Adrenal gland (tissue), 5 donors: Measurements from ENCODE around the gene PLXNA2.

ENCODE experiments used
- POLR2A ChIP-seq, 2 donors: fragments of 450-650 bp; IDR thresholded peaks; one replicate each; pipeline ENCODE4 v1.6.1; 2017; ENCODE audit warnings: antibody characterized with exemption in 2 of 2, mild to moderate bottlenecking in 2 of 2, moderate library complexity in 1 of 2
- TF ChIP-seq, protein P1 (sequence below), 6 experiments: fragments of 450-650 bp in 4 of 6; fragments of 200-600 bp in 2 of 6; sonication (generic) in 1 of 6; IDR thresholded peaks; 1 replicate in 5 of 6; 2 replicates in 1 of 6; pipeline versions ENCODE4 v1.5.1 to v1.8.0; 2016 to 2021; ENCODE audit warnings: antibody characterized with exemption in 6 of 6, mild to moderate bottlenecking in 2 of 6, moderate library complexity in 1 of 6
- donor health status: DM: no; HTN: no; CAD: no.

DNA sequence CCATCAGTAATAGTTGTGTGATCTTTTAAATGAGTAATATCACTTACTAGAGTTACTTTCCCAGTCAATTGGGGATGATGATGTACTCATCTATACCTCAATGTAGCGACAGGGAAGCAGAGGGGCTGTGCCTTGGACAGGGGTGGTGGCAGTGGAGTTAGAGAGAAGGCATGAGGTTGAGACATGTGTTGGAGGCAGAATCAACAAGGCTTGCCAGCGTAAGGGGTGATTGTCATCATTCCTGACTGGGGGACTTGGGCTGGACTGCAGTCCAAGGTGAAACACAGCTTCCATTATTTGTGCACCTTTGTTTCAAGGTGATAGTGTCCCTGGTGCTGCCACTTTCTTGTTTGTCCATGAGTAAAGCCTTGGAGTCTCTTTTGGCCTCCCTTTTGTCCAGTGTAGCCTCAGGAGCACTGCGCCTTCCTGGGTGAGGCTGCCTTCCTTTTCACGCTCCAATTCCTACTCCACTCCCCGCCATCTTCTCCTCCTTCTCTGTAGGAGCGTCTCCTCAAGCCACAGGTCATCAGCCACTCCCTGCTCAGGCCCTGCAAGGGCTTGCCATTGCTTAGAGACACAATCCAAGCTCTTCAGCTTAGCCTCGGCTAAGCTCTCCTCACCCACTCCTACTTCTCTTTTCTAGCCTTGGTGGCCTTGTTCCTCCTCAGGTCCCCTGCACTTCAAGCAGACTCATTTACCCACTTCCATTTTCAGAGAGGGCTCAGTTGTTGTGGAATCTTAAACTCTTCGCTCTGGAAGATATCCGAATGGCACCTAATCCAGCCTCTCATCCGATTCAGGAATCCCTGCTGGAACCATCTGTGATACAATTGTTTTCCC lies 255.6 kb downstream of the PLXNA2 start:
- TF ChIP-seq POLR2A (IDR thresholded peaks at IDR 0.05): no peak
- TF ChIP-seq, protein P1, sequence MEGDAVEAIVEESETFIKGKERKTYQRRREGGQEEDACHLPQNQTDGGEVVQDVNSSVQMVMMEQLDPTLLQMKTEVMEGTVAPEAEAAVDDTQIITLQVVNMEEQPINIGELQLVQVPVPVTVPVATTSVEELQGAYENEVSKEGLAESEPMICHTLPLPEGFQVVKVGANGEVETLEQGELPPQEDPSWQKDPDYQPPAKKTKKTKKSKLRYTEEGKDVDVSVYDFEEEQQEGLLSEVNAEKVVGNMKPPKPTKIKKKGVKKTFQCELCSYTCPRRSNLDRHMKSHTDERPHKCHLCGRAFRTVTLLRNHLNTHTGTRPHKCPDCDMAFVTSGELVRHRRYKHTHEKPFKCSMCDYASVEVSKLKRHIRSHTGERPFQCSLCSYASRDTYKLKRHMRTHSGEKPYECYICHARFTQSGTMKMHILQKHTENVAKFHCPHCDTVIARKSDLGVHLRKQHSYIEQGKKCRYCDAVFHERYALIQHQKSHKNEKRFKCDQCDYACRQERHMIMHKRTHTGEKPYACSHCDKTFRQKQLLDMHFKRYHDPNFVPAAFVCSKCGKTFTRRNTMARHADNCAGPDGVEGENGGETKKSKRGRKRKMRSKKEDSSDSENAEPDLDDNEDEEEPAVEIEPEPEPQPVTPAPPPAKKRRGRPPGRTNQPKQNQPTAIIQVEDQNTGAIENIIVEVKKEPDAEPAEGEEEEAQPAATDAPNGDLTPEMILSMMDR (IDR thresholded peaks at IDR 0.05): no peak
